GM13977 (cell line): ENCODE results near the gene ZNF784.
A peak's percentile ranks its signal among the peaks of the same experiment; 100 is the strongest.

Experiments
- DNase-seq: peaks from one replicate; pipeline ENCODE4 v3.0.0; 2012; ENCODE audit warnings: low spot score
- CTCF ChIP-seq: IDR thresholded peaks from 2 replicates; pipeline ENCODE4 v1.5.1; 2012; ENCODE audit warnings: mild to moderate bottlenecking, control low read depth; ENCODE audit not compliant: insufficient read depth; ENCODE audit errors: extremely low read depth, missing control alignments
- in situ Hi-C: fragments of 300-500 bp; cut with MboI; formaldehyde crosslinking; loops from one replicate; pipeline ENCODE4 v1.12.0; 2022; ENCODE audit warnings: low sequenced_read_pairs, low pct_unique_long_range_greater_than_20kb, mixed read lengths, inconsistent platforms; ENCODE audit not compliant: unreplicated experiment

Gene ZNF784

GRCh38 chr19:55643003-55643886 lies 18.9 kb upstream of the ZNF784 start, which contains the start of gene ZNF581:
Gene ZNF581 (plus strand): TSS chr19:55643649. CDS start chr19:55644572, 923 bp downstream.
- in situ Hi-C loops = no loop called here
- peak; percentile 92 for DNase-seq
- no peak for TF ChIP-seq CTCF

GRCh38 chr19:55642153-55643002 lies 18.0 kb upstream of the ZNF784 start:
- in situ Hi-C loops = no loop called here
- no peak for TF ChIP-seq CTCF
- peak; percentile 65 for DNase-seq

- peak; percentile 61 for DNase-seq
- in situ Hi-C loops = no loop called here
- TF ChIP-seq CTCF = no peak
Measured at GRCh38 chr19:55641426-55642152, 17.2 kb upstream of the ZNF784 start.

DNA sequence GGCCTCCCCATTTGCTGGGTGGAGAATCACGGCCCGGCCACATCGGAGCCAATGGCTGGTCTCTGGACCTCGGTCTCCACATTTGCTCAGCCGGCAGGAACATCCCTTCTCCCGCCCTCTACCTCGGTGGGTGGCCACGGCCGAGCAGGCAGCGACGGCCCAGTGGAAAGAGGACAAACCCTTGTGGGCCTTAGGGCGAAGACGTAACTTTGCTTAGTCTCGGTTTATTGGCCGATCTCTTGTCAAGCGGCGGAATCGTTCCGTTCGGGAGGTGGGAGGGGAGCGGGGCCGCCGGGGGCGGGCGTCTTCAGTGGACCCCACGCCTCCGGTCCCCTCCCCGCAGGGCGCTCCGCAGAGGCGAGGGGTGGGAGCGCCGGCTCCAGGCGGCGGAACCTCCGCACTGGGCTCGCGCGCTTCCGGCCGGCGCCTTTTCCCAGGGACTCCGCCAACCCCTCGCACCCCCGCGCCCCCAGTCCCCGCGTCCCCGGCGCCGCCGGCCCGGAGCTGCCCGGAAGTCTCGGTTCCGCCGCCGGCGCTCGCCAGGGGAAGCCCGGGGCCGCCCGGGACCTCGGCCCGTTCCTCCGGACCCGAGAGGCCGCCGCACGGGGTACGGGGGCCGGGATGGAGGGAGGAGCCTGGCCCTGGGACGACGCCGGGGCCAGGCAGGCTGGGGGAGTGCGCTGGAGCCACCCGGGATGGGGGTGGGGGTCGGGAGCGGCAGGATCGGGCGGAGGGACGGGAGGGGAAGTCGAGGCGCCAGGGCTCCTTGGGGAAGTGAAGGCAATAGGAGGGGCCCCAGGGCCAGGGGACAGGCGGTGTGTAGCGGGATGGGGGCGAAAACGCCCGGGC lies 16.4 kb upstream of the ZNF784 start, which contains the start of gene ZNF580:
TSS of gene ZNF580 (plus strand) at position 426 of the 849 bp plus-strand sequence. CDS start 1,507 bp downstream, outside the sequence.
- no peak for TF ChIP-seq CTCF
- DNase-seq = peak; percentile 83
- in situ Hi-C loops = no loop called here

GRCh38 chr19:55640043-55640576 lies 15.7 kb upstream of the ZNF784 start:
- in situ Hi-C loops = no loop called here
- DNase-seq = peak; percentile 72
- peak; percentile 63 for TF ChIP-seq CTCF
